Endothelial cell (in vitro differentiated cells): ENCODE results near the gene TWNK. TPM values are rescaled to one million over a fixed set of nuclear protein-coding genes. Genes with fewer than 3 reads are reported as not detected.

Source experiments
- DNase-seq: peaks from one replicate; pipeline ENCODE4 v3.0.0; 2021; ENCODE audit warnings: low spot score
- H3K27ac Mint-ChIP-seq: one replicate; pipeline ENCODE4 v1.8.0; 2021; ENCODE audit warnings: mixed read lengths, inconsistent platforms; ENCODE audit not compliant: unreplicated experiment
- H3K27me3 Mint-ChIP-seq: one replicate; pipeline ENCODE4 v1.8.0; 2021; ENCODE audit warnings: mild to moderate bottlenecking, moderate library complexity, mixed read lengths, inconsistent platforms; ENCODE audit not compliant: unreplicated experiment
- H3K36me3 Mint-ChIP-seq: one replicate; pipeline ENCODE4 v1.8.0; 2021; ENCODE audit warnings: mild to moderate bottlenecking, low read depth, mixed read lengths, inconsistent platforms; ENCODE audit not compliant: unreplicated experiment
- H3K4me1 Mint-ChIP-seq: one replicate; pipeline ENCODE4 v1.8.0; 2021; ENCODE audit warnings: mild to moderate bottlenecking, mixed read lengths, inconsistent platforms; ENCODE audit not compliant: unreplicated experiment
- H3K4me3 Mint-ChIP-seq: one replicate; pipeline ENCODE4 v1.8.0; 2021; ENCODE audit warnings: mild to moderate bottlenecking, mixed read lengths, inconsistent platforms; ENCODE audit not compliant: unreplicated experiment
- H3K9me3 Mint-ChIP-seq: one replicate; pipeline ENCODE4 v1.8.0; 2021; ENCODE audit warnings: mixed read lengths, inconsistent platforms; ENCODE audit not compliant: unreplicated experiment
- total RNA-seq: library from RNA; stranded (reverse); fragmentation: NEBNext Ultra II Directional; extraction: Animal tissue kit (Norgen Biotek cat#: 25700); gene quantifications from one replicate; pipeline ENCODE4 v1.2.1, GENCODE V29; 2021; ENCODE audit not compliant: unreplicated experiment
- TF ChIP-seq, protein P1 (sequence below): fragments of 200-600 bp; sonication (generic); IDR thresholded peaks from one replicate; pipeline ENCODE4 v1.5.0; 2021; ENCODE audit warnings: antibody characterized with exemption; ENCODE audit not compliant: unreplicated experiment

The TWNK gene
- total RNA-seq, 1 donor from 2014 or later = 10.5 TPM

GRCh38 chr10:100996678-100997359 lies 9.5 kb downstream of the TWNK start:
- TF ChIP-seq, protein P1, sequence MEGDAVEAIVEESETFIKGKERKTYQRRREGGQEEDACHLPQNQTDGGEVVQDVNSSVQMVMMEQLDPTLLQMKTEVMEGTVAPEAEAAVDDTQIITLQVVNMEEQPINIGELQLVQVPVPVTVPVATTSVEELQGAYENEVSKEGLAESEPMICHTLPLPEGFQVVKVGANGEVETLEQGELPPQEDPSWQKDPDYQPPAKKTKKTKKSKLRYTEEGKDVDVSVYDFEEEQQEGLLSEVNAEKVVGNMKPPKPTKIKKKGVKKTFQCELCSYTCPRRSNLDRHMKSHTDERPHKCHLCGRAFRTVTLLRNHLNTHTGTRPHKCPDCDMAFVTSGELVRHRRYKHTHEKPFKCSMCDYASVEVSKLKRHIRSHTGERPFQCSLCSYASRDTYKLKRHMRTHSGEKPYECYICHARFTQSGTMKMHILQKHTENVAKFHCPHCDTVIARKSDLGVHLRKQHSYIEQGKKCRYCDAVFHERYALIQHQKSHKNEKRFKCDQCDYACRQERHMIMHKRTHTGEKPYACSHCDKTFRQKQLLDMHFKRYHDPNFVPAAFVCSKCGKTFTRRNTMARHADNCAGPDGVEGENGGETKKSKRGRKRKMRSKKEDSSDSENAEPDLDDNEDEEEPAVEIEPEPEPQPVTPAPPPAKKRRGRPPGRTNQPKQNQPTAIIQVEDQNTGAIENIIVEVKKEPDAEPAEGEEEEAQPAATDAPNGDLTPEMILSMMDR = no peak
- Mint-ChIP-seq H3K4me3 (peak overlapping the region; percentile 92), H3K27me3 (peaks cover 10% of the 10 kb centered on the region), H3K36me3 (peaks cover 8% of the 10 kb centered on the region), H3K4me1 (peaks cover 34% of the 10 kb centered on the region), H3K27ac (peak overlapping the region; percentile 70), H3K9me3 (no peaks in the 10 kb centered on the region)
- DNase-seq = peak; percentile 51

GRCh38 chr10:100997360-100998182 lies 10.2 kb downstream of the TWNK start:
- H3K36me3 Mint-ChIP-seq = peaks cover 8% of the 10 kb centered on the region
- H3K4me3 Mint-ChIP-seq = peak overlapping the region; percentile 95
- peak; percentile 91 for DNase-seq
- peaks cover 10% of the 10 kb centered on the region for H3K27me3 Mint-ChIP-seq
- TF ChIP-seq, protein P1 = peak; percentile 93
- H3K4me1 Mint-ChIP-seq = peaks cover 32% of the 10 kb centered on the region
- H3K9me3 Mint-ChIP-seq = no peaks in the 10 kb centered on the region
- peak overlapping the region; percentile 86 for H3K27ac Mint-ChIP-seq

- peaks cover 8% of the 10 kb centered on the region for H3K36me3 Mint-ChIP-seq
- H3K27me3 Mint-ChIP-seq = peaks cover 10% of the 10 kb centered on the region
- TF ChIP-seq, protein P1 = no peak
- H3K27ac Mint-ChIP-seq = peak overlapping the region; percentile 88
- H3K9me3 Mint-ChIP-seq = no peaks in the 10 kb centered on the region
- peaks cover 27% of the 10 kb centered on the region for H3K4me1 Mint-ChIP-seq
- H3K4me3 Mint-ChIP-seq = peak overlapping the region; percentile 95
- DNase-seq = peak; percentile 72
These were observed 11.0 kb downstream of the TWNK start for GRCh38 chr10:100998183-100998990.

DNA sequence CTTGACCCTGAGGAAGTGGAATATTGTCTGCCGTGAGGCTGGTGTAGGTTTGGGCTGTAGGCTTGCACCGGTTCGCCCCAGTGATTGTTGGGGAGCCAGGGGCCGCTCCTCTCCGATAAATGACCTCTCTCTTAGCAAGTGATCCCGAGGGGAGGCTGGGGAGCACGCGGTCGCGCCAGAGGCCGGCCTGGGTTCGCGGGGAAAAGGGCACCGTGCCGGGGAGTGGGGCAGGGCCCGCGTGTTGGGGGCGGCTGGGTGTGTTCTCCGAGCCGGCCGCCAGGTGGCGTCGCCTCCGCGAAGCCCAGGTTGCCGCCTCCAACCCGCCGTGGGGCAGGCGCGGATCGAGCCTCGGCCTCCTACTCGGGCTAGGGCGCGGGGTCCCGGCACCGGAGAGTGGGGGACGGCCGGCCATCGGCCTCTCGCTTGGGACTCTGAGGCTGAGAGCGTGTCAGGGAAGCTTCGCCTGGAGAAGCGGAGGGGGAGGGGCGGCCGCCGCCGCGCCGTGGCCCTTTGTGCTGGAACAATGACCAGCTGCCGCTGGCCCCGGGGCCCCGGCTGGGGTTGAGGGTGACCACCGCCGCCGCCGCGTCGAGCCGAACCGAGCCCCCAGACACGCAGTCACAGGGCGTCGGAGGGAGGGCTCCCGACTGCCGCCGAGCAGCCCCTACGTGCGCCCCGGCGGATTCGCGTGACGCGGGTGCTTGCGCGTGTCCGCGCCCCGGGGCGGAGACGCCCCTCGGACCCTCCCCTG lies 11.8 kb downstream of the TWNK start:
- Mint-ChIP-seq H3K4me3 (peak overlapping the region; percentile 95), H3K36me3 (peaks cover 8% of the 10 kb centered on the region), H3K4me1 (peaks cover 23% of the 10 kb centered on the region), H3K27ac (peak overlapping the region; percentile 88), H3K27me3 (peaks cover 8% of the 10 kb centered on the region), H3K9me3 (no peaks in the 10 kb centered on the region)
- DNase-seq = peak; percentile 84
- TF ChIP-seq, protein P1 = peak; percentile 99
